Left lung (tissue), 10 donors: ENCODE results near the gene AK3. TPM values are rescaled to one million over a fixed set of nuclear protein-coding genes. Genes with fewer than 3 reads are reported as not detected.
A peak's percentile ranks its signal among the peaks of the same experiment; 100 is the strongest.

Source experiments
- ATAC-seq: fragments of 200-7000 bp; cut with Tn5 transposase; one replicate; pipeline ENCODE4 v1.9.1; 2020; ENCODE audit warnings: moderate library complexity
- DNase-seq, 4 donors: peaks; one replicate each; pipeline ENCODE4 v3.0.0-alpha.2; 2013 to 2020
- H3K27ac ChIP-seq, 2 donors: fragments of 200-600 bp; sonication (generic) in 1 of 2; one replicate each; pipeline versions ENCODE4 v1.5.0 to v1.8.0; 2020 to 2021
- H3K27me3 ChIP-seq, 2 donors: fragments of 200-600 bp; sonication (generic) in 1 of 2; one replicate each; pipeline versions ENCODE4 v1.5.0 to v1.8.0; 2020 to 2021
- H3K36me3 ChIP-seq, 2 donors: fragments of 200-600 bp; sonication (generic) in 1 of 2; one replicate each; pipeline versions ENCODE4 v1.5.0 to v1.8.0; 2020 to 2021
- H3K4me1 ChIP-seq, 2 donors: fragments of 200-600 bp; one replicate each; pipeline ENCODE4 v1.8.0; 2021
- H3K4me3 ChIP-seq, 2 donors: fragments of 200-600 bp; sonication (generic) in 1 of 2; one replicate each; pipeline versions ENCODE4 v1.5.0 to v1.8.0; 2020 to 2021; ENCODE audit warnings: mild to moderate bottlenecking in 1 of 2
- H3K9me3 ChIP-seq, 2 donors: fragments of 200-600 bp; sonication (generic) in 1 of 2; one replicate each; pipeline versions ENCODE4 v1.5.0 to v1.8.0; 2020 to 2021
- intact Hi-C, 2 donors: fragments of 100-400 bp; cut with DNase I; formaldehyde crosslinking; loops; one replicate each; pipeline versions ENCODE4 v1.11.2 to v1.14.2; 2022
- polyA plus RNA-seq, 6 donors: library from polyadenylated mRNA; unstranded; fragments of 120-200 nt; gene quantifications; one replicate each; pipeline ENCODE4 v1.2.1, GENCODE V29; 2013; ENCODE audit not compliant: insufficient read length in 6 of 6
- total RNA-seq, 2 donors: library from RNA; stranded (reverse); fragmentation: NEBNext Ultra II Directional; extraction: Animal tissue kit (Norgen Biotek cat#: 25700); gene quantifications; one replicate each; pipeline ENCODE4 v1.2.1, GENCODE V29; 2021
- TF ChIP-seq, protein P1 (sequence below), 2 donors: fragments of 200-600 bp; sonication (generic) in 1 of 2; IDR thresholded peaks; one replicate each; pipeline versions ENCODE4 v1.5.0 to v1.8.0; 2021; ENCODE audit warnings: antibody characterized with exemption in 2 of 2
- donor health status: DM: no; HTN: yes; CAD: no.
- donor health status: DM: no; HTN: no; CAD: no.

The AK3 gene
- total and polyA plus RNA-seq, 8 donors: 44.8 to 78.6 (median 67.7) TPM

DNA sequence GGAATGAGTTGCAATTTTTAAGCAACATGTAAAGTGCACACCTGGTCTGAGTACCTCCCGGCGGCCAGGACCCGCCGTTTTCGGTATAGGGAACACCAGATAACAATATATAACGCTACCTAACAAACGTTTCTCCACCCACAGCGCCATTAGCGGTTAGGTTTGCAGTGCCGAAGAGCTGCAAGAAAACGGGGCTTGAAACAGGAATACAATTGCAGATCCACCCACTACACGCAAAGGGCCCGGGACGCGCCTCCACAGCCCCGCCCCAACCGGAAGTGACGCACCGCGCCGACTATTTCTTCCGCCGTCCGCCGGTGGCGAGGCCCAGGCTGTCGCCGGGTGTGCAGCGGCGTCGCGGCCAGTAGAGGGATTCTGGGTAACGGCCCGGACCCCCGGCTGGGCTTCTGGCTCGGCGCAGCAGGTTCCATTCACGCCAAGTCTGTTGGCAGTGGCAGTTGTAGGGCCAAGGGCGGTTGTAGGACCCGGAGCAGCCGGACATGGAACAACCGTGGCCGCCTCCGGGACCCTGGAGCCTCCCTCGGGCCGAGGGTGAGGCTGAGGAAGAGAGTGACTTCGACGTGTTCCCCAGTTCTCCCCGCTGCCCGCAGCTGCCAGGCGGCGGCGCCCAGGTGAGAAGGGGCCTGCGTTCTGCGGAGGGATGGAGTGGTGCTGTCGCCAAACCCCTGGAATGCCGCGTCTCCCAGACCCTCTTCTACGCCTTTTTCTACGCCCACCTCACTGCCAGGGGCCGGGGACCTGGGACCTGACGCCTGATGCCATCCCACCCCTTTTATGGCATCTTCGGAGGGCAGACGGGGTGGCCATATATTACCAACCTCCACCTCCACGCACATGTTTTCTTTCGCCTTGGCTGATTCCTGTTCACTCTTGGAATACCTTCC lies 61.5 kb downstream of the AK3 start, which contains the start of gene CDC37L1:
CDC37L1 (plus strand) TSS at position 302 of the 905 bp plus-strand sequence; CDS start at position 501, 199 bp downstream.
- Histone ChIP-seq H3K36me3 (no peaks in the 10 kb centered on the region), H3K27me3 (no peaks in the 10 kb centered on the region), H3K4me1 (peaks cover 12 to 36% of the 10 kb centered on the region in 2 donors), H3K27ac (peak within 1 kb of the TSS; percentile 98), H3K9me3 (no peaks in the 10 kb centered on the region), H3K4me3 (peak within 1 kb of the TSS; percentile 58 to 88)
- ATAC-seq (peak; percentile 96), DNase-seq (peak; percentile 96 to 100 (median 98))
- intact Hi-C loops: no loop called here
- TF ChIP-seq, protein P1, sequence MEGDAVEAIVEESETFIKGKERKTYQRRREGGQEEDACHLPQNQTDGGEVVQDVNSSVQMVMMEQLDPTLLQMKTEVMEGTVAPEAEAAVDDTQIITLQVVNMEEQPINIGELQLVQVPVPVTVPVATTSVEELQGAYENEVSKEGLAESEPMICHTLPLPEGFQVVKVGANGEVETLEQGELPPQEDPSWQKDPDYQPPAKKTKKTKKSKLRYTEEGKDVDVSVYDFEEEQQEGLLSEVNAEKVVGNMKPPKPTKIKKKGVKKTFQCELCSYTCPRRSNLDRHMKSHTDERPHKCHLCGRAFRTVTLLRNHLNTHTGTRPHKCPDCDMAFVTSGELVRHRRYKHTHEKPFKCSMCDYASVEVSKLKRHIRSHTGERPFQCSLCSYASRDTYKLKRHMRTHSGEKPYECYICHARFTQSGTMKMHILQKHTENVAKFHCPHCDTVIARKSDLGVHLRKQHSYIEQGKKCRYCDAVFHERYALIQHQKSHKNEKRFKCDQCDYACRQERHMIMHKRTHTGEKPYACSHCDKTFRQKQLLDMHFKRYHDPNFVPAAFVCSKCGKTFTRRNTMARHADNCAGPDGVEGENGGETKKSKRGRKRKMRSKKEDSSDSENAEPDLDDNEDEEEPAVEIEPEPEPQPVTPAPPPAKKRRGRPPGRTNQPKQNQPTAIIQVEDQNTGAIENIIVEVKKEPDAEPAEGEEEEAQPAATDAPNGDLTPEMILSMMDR (IDR thresholded peaks at IDR 0.05): peak; percentile 48 to 90

DNA sequence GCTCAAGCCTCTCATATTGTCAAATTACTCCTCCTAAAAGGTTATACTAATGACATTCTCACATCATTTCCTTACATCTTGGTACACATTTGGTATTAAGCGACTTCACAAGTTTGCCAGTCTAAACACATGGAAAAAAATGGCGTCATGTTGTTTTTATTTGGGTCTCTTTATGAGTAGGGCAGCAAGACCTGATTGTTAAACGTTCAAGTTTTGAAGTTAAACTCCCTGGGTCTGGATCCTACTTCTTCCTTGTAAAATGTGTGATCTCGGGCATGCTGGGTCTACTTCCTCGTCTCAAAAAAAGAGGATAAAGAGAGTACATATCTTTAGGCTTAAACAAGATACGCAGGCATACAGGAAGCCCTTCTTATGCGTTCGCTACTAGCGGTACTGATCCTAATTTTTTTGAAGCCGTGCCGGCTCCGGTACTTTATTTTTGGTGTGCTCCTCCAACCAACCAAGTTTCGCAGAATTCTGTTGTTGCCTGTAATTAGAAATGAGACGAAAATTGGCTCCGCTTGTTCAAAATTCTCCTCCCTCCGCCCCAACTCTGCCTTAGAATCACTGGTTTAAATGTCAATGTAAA lies 62.2 kb downstream of the AK3 start:
- no peaks in the 10 kb centered on the region for H3K9me3 ChIP-seq
- intact Hi-C loops: no loop called here
- H3K27ac ChIP-seq: peak overlapping the region; percentile 98
- no peaks in the 10 kb centered on the region for H3K36me3 ChIP-seq
- H3K4me1 ChIP-seq: peaks cover 12 to 36% of the 10 kb centered on the region in 2 donors
- ATAC-seq (peak; percentile 26), DNase-seq (peak in 2 of 4 donors; percentile 62 to 67)
- no peaks in the 10 kb centered on the region for H3K27me3 ChIP-seq
- TF ChIP-seq, protein P1 (IDR thresholded peaks at IDR 0.05): no peak
- H3K4me3 ChIP-seq: peak overlapping the region; percentile 58 to 88

DNA sequence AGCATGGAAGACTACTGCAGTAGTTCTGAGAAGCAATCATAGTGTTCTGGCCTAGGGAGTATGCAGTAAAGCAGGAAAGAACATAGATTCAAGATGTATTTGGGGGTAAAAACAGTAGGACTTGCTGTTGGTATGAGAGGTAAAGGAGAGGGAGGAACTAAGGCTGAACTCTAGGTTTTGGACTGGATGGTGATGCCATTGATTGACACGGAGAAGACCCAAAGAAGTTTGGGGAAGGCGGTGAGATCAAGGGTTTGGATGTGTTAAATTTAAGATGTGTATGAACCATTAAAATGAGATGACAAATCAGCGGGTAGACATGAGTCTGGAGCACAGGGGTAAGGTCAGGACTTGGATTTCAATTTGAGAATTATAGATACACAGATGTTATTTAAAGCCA lies 63.6 kb downstream of the AK3 start:
- no peaks in the 10 kb centered on the region for H3K9me3 ChIP-seq
- no peaks in the 10 kb centered on the region for H3K36me3 ChIP-seq
- ATAC-seq (no peak), DNase-seq (no peak)
- peaks cover 8 to 29% of the 10 kb centered on the region in 2 donors for H3K4me1 ChIP-seq
- H3K27me3 ChIP-seq: no peaks in the 10 kb centered on the region
- H3K27ac ChIP-seq: peak overlapping the region; percentile 48 to 66
- intact Hi-C loops: no loop called here
- TF ChIP-seq, protein P1 (IDR thresholded peaks at IDR 0.05): no peak
- H3K4me3 ChIP-seq: no peak overlapping the region

DNA sequence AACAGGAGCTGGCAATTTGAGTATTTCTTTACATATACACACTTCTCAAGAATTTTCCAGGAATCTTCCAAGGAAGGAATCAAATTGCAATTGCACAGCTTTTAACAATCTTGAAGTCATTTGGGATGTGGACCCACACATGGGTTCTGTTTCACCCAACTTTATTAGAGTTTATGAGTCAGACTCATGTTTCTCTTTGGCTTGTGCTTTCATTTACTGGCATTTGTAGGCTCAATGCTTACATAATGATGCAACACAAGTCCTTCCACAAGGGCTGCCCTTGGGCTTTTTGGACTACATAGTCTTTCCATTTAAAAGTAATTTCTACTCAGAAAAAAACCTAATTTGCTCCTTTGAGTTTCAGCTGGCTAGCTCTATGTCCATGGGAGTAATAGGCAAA lies 66.2 kb downstream of the AK3 start:
- Histone ChIP-seq H3K9me3 (no peaks in the 10 kb centered on the region), H3K4me1 (peaks cover 8% of the 10 kb centered on the region in 2 donors), H3K36me3 (no peaks in the 10 kb centered on the region), H3K27me3 (no peaks in the 10 kb centered on the region), H3K27ac (peak overlapping the region; percentile 19 to 41), H3K4me3 (no peak overlapping the region)
- TF ChIP-seq, protein P1 (IDR thresholded peaks at IDR 0.05): no peak
- ATAC-seq (peak; percentile 14), DNase-seq (no peak)
- intact Hi-C loops: no loop called here

DNA sequence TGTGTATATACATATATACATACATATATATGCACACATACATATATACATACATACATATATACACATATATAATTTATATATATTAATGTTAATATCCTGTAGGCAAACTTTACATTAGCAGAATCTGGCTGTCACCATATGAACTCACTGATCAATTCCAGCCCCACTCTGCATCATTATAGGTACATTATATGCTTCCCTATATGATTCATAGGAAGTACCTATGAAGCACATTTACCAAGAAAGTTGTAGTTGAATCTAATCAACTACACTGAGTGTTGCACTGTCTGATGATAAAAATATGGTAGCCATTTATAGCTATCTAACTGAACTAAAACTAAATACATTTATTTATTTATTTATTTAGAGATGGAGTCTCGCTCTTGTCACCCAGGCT lies 69.3 kb downstream of the AK3 start:
- no peak overlapping the region for H3K4me3 ChIP-seq
- intact Hi-C loops: no loop called here
- H3K36me3 ChIP-seq: no peaks in the 10 kb centered on the region
- no peaks in the 10 kb centered on the region for H3K9me3 ChIP-seq
- DNase-seq (no peak), ATAC-seq (no peak)
- H3K27me3 ChIP-seq: peaks cover 0 to 4% of the 10 kb centered on the region in 2 donors
- H3K27ac ChIP-seq: no peak overlapping the region
- H3K4me1 ChIP-seq: peaks cover 0 to 5% of the 10 kb centered on the region in 2 donors
- TF ChIP-seq, protein P1 (IDR thresholded peaks at IDR 0.05): no peak
